GM18870 (cell line): Measurements from ENCODE around the gene GLTPD2.

Source experiments
- ATAC-seq: cut with Tn5 transposase; IDR thresholded peaks from one replicate; pipeline ENCODE4 v1.9.1; 2021; ENCODE audit warnings: moderate library complexity; ENCODE audit not compliant: unreplicated experiment

GLTPD2 gene

DNA sequence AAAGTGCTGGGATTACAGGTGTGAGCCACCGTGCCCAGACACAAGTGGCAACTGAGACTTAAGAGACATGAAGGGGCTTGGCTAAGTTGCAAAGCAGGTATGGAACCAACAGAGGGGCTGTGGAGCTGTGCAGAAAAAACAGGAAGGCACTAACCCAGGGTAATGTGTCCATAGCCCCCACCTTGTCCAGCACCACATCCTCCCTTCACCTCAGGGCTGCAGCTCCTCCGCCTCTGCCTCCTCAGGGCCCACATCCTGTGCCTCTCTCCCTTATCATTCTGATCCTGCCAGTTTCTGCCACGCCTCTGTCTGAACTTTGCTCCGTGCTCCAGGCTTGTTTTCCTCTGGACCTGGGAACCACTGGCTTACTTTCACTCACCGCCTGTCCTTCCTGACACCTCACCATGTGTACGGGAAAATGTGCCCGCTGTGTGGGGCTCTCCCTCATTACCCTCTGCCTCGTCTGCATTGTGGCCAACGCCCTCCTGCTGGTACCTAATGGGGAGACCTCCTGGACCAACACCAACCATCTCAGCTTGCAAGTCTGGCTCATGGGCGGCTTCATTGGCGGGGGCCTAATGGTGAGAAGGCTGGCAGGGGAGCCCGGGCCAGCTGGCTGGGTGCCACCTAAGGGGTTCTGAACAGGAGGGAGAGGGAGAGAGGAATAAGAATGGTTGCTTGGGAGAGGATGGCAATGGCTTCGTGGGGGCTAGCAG lies 17.1 kb upstream of the GLTPD2 start, which contains the start of gene TM4SF5:
TM4SF5 (plus strand) TSS at position 368 of the 716 bp plus-strand sequence; CDS start at position 405, 37 bp downstream.
- ATAC-seq = no peak

DNA sequence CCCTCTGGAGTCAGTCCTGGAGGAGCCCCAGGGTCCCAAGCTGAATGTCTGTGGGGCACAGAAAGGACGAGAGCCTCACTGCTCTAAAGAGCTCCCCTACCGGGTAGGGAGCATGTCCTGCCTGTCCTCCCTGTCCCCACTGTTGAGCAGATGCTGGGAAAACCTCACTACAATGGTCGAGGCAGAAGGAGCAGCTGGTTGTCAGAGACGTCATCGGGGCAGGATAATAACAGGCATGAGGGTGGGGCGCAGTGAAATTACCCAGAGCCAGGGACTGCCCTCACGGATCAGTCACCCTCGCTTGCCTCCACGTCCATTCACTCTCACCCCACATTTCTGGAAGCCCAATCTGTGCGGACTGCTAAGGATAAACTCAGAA lies 16.5 kb upstream of the GLTPD2 start:
- ATAC-seq = no peak

DNA sequence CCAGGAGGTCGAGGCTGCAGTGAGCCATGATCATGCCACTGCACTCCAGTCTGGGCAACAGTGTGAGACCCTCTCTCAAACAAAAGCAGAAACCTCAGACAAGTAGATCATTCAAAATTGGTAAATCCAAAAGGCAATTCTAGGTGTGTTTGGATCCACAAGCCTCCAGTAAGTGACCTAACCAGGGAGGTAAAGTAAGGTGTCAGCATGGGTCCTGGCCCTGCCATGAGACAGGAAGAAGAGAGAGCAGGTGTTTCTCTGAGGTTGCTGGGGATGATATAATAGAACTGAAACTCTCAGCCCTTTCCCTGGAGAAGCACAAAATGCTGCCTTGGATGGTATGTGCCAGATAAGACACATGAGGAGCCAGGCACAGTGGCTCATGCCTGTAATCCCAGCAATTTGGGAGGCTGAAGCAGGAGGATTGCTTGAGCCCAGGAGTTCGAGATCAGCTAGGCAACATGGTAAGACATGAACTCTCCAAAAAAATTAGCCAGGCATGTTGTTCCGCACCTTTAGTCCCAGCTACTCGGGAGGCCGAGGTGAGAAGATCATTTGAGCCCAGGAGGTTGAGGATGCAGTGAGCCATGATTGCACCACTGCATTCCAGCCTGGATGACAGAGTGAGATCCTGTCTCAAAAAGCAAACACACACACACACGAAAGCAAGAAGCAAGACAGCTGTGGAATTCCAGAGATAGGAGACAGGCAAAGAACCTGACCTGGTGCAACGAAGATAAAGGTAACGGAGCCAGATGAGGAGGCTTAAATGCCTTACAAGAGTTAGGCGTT lies 10.6 kb upstream of the GLTPD2 start:
- ATAC-seq = no peak

DNA sequence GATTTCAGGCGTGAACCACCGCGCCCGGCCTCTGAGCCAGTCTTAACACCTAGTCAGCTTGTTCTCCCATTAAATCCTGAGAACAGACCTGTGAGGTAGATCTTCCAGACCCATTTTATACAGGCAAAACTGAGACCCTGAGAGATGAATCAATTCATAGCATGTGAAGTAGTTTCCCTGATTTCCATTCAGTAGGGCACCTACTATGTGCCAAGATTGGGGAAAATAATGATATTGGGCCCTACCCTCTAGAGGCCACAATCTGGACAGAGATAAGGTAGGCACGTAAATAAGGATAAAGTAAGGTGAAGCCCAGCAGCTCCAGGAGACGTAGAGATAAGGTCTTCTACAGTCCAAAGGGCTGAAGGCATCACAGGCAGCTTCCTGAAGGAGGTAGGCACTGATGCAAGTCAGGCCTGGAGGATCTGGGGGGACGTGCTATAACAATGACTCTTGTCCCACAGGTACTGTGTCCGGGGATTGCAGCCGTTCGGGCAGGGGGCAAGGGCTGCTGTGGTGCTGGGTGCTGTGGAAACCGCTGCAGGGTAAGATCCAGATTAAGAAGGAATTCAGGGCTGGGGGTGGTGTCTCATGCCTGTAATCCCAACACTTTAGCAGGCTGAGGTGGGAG lies 8.3 kb upstream of the GLTPD2 start:
- ATAC-seq = no peak

DNA sequence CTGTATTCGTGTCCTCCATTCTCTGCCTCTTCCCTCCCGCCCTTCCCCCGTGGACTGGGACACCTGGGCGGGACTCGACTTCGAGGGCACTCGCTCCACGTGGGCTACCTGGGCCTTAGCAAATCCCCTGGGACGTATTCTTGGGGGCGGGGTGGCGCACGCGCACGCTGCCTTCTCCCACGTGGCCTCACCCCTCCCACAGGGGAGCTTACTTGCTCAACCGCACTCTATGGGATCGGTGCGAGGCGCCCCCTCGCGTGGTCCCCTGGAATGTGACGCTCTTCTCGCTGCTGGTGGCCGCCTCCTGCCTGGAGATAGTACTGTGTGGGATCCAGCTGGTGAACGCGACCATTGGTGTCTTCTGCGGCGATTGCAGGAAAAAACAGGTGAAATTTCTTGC lies 6.1 kb upstream of the GLTPD2 start:
- ATAC-seq = no peak

DNA sequence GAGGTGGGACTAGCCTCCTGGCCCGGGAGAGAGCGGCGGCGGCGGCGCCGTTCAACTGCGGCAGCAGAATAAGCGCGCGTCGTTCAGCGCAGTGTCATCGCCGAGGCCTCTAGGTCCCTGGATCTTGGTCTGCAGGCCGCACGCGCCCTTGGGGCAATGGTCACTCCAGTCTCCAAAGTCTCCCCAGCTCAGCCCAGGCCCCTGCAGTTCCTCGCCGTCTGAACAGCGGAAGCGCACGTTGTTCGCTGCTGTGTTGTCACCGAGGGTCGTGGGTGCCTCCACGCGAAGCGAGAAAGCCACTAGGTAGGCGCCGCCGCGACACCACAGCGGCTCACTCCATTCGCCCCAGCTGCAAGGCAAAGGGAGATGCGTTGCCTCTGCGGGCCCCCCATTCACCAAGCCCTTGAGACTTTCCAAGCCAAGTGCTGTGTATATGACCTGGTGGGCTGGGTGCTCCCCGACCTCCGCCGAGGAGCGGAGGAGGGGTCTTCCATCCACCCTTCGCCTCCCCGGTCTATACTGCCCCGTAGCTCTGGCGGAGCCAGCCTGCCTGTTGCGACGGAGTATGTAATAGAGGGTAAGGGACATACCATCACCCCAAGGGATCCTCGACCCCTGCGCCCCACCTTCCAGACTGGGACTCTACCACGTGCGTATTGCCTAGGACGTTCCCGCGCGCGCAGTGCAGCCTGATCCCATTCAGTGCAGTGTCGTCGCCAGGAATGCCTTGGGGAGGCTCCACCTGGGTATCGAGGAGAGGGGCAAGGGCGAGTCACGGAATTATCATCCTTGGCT lies 3.3 kb upstream of the GLTPD2 start:
- no peak for ATAC-seq

DNA sequence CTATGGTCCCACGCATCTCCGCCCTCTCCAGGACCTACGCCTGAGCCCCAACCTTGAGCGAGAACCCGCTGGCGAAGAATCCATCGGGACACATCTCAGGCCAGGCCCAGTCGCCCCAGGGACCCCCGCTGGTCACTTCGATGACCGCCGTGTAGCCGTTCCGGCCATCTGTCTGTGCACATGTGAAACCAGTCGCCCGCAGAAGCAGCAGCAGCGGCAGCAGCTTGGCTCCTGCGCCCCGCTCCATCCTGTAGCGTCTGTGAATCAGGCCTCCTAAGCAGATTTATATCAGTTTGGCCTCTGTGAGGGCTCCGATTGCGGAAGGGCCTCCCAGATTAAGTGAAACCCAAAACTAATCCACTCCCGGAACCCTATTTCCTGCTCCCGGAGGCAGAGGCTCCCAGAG lies 2.7 kb upstream of the GLTPD2 start, which contains the start of gene VMO1:
VMO1 (minus strand) TSS at position 259 of the 406 bp plus-strand sequence; CDS start at position 247, 12 bp downstream.
- ATAC-seq = no peak

DNA sequence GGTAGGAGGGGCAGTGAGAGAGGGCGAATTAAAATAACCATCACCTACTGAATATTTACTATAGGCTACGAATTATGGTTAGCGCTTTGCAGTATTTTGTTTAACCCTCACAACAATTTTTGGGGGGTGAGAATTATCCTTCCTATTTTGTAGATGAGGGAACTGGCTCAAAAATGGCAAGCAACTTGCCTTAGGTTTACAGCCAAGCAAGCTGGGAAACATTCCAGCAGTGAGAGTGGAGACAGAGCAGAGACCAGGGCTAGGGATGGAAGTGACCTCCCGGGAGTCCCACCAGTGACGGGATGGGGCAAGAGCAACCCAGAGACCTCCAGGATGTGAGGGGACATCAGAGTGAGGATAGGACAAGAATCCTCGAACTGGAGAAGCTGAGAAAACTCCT lies 2.2 kb upstream of the GLTPD2 start:
- no peak for ATAC-seq

DNA sequence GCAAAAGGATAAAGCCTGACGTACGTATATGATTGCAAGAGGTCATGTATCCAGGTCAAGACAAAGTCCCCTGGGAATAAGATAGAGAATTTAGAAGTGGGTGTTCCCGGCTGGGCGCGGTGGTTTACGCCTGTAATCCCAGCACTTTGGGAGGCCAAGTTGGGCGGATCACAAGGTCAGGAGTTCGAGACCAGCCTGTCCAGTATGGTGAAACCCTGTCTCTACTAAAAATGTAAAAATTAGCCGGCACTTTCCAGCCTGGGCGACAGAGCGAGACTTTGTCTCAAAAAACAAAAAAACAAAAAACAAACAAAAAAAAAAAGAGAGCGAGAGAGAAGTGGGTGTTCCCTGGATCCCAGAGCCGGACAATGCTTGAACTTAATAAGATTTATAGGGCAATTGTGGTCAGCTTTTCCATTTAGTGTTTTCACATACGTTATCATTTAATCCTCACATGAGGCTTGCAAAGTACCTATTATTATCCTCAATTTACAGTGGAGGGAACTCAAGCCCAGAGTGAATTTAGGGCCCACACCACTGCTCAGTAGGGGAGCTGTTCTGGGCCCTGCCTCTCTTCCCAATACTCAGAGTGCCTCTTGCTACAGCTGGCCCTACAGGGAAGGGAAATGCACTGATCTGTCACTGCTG lies 481 bp upstream of the GLTPD2 start:
- no peak for ATAC-seq

DNA sequence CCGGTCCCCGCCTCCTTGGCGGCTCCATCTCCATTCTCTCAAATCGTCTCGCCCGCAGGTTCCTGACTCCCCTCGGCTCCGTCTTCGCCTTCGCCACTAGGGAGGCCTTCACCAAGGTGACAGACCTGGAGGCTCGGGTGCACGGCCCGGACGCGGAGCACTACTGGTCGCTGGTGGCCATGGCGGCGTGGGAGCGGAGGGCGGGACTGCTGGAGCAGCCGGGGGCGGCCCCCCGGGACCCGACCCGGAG lies 862 bp downstream of the GLTPD2 start:
- no peak for ATAC-seq

DNA sequence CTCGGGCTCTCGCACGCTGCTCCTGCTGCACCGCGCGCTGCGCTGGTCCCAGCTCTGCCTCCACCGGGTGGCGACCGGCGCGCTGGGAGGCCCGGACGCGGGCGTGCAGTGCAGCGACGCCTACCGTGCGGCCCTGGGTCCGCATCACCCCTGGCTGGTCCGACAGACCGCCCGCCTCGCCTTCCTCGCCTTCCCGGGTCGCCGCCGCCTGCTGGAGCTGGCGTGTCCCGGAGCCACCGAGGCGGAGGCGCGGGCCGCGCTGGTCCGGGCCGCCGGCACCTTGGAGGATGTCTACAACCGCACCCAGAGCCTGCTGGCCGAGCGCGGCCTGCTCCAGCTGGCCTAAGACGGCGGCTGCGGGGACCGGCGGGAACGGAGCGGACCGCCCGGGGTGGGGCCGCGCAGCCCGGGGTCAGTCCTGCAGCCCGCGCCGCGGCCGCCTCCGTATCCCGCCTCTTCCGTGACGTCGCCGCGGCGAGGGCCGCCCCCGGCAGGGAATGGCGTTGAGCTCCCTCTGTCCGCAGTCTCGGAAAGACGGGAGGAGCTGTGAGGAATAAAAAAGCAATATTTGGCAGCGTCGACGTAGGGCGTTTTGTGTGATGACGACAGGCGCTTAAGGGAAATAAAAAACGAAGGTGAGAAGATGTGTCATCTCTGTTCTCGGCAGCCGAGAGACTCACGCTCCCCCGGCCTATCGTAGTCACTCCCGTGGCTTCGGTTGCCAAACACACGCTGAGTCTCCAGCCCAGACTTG lies 1.4 kb downstream of the GLTPD2 start:
- no peak for ATAC-seq

DNA sequence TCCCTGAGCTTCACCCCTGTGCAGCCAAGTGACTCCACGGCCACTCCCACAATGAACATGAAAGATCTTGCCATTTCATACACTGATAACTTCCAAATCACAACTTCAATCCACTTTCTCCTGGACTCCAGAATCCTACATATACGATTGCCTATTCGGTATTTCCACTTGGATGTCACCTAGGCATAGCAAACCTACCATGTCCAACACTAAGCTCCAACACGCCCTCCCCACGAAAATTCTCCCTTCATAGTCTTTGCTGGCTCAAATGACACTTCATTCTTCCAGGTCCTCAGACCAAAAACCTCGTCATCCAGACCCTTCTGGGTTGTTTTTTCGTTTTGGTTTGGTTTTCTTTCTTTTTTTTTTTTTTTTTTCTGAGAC lies 1.9 kb downstream of the GLTPD2 start:
- no peak for ATAC-seq

DNA sequence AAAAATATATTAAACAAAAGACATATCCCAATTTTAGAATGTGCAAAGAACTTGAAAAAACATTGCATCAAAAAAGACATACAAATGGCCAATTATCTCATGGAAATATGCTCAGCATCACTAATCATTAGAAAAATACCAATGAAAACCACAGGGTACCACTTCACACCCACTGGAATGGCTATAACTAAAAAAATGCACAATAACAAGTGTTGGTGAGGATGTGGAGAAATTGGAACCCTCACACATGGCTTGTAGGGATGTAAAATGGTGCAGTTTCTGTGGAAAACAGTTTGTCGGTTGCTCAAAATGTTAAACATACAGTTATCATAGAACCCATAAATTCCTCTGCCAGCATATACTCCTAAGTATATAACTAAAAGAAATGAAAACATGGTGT lies 6.4 kb downstream of the GLTPD2 start:
- no peak for ATAC-seq

DNA sequence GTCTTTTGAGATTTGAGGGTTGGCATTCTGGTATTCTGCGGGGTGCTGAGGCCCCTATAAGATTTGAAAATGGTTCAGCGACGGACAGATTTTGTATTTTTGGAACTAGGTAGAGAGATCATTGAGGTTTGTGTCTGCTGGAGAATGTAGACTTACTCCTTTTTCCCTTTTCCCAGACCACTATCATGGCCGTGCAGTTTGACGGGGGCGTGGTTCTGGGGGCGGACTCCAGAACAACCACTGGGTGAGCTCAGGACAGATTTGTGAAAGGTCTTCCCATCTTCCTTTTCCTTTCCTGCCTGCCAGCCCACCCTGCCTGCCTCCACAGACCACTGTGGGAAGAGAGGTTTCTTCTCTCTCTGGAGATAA lies 7.8 kb downstream of the GLTPD2 start:
- no peak for ATAC-seq

DNA sequence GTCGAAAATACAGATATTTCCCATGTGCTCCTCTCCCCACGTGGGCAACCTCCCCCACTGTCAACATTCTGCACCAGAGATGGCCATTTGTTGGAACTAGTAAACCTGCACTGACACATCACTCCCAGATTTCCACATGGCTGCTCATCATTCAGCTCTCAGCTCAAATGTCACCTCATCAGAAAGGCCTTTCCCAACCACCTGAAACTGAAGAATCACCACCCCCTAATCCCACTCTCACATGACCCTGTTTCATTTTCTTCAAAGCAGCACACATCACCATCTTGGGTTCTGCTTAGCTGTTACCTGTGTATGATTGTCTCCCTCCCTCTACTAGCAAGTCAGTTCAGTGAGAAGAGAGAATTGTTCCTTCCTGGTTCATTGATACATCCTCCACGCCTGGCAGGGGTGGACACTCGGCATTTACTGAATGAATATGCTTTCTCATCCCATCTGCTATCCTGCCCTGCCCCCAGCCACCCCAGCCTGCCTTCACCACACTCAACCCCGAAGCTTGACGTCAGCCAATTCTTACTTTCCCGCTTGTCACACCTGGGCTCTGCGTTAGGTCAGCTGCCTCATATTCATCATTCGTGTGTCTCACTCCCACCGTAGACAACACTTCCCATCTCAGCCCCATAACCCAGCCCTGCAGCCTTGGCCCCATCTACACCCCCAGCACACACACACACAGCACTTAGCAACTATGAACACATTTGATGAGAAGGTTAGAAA lies 11.9 kb downstream of the GLTPD2 start:
- no peak for ATAC-seq

DNA sequence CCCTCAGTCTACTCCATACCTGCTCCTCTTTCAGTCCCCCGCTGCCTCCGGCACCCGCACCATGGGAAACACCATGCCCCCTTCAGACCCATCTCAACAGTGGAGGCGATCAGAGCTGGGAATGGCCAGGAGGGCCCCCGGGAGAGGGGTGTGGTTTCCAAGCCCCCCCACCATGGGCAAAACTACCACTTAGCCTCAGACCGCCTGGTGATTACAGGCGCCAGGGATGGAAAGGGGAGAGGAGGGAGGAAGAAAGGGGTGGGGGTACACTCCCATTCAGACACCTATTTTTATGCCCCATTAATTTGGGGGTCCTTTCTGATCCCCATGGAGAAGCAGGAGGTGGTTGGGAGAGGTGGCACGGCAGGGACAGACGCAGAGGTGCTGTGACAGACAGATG lies 13.5 kb downstream of the GLTPD2 start, which contains the start of gene C17orf114:
C17orf114 (minus strand) TSS at position 101 of the 400 bp plus-strand sequence.
- ATAC-seq = no peak

DNA sequence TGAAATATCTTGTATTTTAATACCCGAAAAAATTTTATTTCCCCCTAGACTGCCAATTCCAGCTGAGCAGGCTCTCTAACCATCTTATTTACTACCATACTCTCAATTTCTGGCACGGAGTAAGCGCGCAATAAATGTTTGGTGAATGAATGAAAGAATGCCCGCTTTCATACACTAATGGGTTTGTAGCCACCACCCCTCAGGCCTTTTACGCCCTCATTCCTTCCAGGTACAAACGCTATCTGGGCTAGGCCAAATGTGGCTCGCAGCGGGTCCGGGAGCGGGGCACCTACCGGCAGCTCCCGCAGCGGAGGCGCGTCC lies 17.7 kb downstream of the GLTPD2 start:
- no peak for ATAC-seq

DNA sequence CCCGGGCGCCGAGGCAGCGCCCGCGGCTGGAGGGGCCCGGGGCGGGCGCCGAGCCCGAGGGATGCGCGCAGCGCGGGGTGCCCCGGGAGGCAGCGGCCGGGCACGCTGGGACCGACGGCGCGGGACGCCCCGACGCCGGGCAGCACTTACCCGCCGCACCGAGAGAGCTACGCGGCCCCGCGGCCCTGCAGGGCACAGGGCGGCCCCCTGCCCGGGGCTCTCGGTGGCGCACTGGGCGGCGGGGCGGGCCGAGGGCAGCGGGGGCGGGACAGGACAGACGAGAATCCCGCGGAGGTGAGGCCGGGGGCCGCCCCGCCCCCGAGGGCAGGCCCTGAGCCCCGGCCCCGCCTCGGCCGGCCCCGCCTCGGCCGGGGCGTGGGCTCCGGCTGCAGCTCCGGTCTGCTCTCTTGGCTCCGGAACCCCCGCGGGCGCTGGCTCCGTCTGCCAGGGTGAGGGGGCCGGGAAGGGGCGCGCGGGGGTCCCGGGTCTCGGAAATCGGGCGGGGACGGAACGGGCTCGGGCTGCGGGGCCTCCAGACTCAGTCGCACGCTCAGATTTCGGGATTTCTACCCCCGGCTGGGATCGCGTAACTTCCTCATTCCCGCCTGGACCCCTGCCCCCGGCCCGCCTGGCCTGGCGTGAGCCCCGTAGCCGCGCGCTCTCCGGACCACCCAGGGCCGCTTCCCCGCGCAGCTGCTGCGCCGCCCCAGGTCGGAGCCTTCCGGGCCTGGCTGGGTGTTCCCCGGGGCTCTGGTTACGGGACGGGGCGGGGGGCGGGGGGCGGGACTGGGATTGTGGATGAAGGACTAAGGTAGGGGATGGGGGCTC lies 18.2 kb downstream of the GLTPD2 start, which contains the start of gene PLD2:
PLD2 (plus strand) TSS at position 376 of the 828 bp plus-strand sequence. CDS start 621 bp downstream, outside the sequence.
- no peak for ATAC-seq
